Mucosa of gallbladder (tissue), 1 donor: ENCODE results near the gene FBXL19. TPM values are rescaled to one million over a fixed set of nuclear protein-coding genes. Genes with fewer than 3 reads are reported as not detected.

Experiments
- DNase-seq: peaks from one replicate; pipeline ENCODE4 v3.0.0-alpha.2; 2020; ENCODE audit warnings: low spot score
- total RNA-seq: library from RNA; stranded (reverse); gene quantifications from one replicate; pipeline ENCODE4 v1.2.1, GENCODE V29; 2021
- donor health status: DM: no; HTN: no; CAD: no.

The FBXL19 gene
- total RNA-seq, 1 donor from 2014 or later: 27.7 TPM

DNA sequence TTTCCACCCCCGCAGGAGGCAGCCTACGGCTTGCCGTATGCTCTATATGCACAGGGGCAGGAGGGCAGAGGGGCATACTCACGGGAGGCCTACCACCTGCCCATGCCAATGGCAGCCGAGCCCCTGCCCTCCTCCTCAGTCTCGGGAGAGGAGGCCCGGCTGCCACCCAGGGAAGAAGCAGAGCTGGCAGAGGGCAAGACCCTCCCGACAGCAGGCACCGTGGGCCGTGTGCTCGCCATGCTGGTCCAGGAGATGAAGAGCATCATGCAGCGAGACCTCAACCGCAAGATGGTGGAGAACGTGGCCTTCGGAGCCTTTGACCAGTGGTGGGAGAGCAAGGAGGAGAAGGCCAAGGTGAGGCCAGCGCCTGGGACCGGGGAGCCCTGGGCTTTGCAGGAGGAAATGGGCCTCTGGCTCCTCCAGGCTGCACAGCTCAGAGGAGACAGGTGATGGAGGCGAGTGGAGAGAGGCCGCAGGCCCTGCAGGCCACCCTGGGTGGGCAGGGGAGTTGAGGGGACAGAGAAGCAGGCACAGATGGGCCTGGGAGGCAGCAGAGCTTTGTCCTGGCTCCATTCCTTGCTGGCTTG is 42.8 kb downstream of the FBXL19 start:
- DNase-seq: no peak

- no peak for DNase-seq
Observed at GRCh38 chr16:30967795-30968194, 44.4 kb downstream of the FBXL19 start.

- DNase-seq: no peak
Observed at GRCh38 chr16:30969246-30969842, 46.0 kb downstream of the FBXL19 start.

- DNase-seq: no peak
Observed at GRCh38 chr16:30971298-30971697, 47.9 kb downstream of the FBXL19 start.

DNA sequence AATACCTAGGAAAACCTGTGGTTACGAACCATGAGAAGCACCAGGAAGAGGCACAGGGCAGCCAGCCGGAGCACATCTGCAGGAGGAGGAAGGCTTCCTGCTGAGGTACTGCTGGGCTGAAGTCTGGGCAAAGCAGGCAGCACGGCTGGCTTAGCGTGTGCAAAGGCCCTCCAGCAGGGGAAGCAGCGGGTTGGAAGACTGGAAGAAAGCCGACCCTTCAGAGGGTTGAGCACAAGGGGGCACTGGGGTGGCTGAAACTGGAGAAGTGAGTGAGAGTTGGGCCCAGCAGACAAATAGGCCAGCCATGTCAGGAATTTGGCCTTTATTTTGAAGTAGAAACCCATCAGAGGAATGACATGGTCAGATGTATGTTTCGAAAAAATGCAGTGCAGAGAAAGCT is 49.5 kb downstream of the FBXL19 start:
- no peak for DNase-seq

DNA sequence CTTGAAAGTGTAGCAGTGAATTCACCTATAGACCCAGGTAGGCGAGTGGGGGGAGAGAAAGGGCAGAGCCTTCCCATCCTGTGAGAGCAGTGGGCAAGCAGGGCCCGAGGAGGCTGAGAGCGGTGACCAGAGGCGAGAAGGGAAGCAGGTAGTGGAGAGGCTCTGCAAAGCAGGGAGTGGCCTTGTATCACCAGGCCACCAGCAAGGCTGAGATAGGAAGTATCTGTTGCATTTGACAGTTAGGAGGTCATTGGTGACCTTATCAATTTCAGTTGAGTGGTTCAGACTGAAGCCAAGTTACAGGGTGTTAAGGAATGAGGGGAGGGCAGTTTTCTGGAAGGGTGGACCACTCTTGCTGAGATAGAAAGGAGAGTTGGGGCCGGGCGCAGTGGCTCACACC is 51.0 kb downstream of the FBXL19 start:
- no peak for DNase-seq

GRCh38 chr16:30976486-30976885 is 53.1 kb downstream of the FBXL19 start:
- DNase-seq: no peak

GRCh38 chr16:30977502-30977901 is 54.1 kb downstream of the FBXL19 start:
- no peak for DNase-seq

- DNase-seq: no peak
Observed at GRCh38 chr16:30979170-30980022, 56.0 kb downstream of the FBXL19 start.

DNA sequence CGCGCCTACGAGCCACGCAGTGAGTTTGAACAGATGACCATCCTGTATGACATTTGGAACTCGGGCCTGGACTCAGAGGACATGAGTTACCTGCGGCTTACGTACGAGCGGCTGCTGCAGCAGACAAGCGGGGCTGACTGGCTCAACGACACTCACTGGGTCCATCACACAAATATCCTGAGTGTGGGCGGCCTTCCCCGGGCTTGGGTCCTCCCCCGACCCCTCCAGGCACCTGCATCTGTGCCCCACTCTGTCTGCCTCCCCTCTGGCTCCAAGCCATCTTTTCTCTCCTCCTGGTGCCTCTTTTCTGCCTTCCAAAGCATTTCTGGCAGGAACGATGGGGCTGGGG is 56.6 kb downstream of the FBXL19 start:
- DNase-seq: no peak

GRCh38 chr16:30980434-30980833 is 57.1 kb downstream of the FBXL19 start:
- DNase-seq: no peak

- DNase-seq: no peak
Observed at GRCh38 chr16:30980959-30981358, 57.6 kb downstream of the FBXL19 start.

GRCh38 chr16:30982548-30983288 is 59.3 kb downstream of the FBXL19 start:
- DNase-seq: no peak

DNA sequence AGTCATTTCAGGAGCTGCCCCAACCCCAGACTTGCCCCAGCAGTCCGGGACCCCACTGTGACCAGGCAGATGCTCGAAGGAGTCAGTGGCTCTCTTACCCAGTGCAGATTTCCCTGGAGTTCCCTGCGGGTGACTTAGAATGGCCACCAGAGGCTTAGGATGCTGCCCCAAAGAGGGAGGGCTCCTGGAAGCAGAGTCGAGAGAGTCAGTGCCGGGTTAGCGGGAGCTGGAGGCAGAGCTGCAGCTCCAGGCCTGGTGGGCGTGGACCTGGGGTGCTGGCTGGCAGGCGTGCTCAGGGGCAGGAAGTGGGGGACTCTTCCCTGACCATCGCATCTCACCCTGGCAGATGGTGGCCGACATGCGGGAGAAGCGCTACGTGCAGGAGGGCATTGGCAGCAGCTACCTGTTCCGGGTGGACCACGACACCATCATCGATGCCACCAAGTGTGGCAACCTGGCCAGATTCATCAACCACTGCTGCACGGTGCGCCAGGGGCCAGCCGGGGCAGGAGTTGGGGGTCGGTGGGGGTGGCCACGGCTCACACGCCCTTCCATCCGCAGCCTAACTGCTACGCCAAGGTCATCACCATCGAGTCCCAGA is 60.0 kb downstream of the FBXL19 start:
- no peak for DNase-seq

DNA sequence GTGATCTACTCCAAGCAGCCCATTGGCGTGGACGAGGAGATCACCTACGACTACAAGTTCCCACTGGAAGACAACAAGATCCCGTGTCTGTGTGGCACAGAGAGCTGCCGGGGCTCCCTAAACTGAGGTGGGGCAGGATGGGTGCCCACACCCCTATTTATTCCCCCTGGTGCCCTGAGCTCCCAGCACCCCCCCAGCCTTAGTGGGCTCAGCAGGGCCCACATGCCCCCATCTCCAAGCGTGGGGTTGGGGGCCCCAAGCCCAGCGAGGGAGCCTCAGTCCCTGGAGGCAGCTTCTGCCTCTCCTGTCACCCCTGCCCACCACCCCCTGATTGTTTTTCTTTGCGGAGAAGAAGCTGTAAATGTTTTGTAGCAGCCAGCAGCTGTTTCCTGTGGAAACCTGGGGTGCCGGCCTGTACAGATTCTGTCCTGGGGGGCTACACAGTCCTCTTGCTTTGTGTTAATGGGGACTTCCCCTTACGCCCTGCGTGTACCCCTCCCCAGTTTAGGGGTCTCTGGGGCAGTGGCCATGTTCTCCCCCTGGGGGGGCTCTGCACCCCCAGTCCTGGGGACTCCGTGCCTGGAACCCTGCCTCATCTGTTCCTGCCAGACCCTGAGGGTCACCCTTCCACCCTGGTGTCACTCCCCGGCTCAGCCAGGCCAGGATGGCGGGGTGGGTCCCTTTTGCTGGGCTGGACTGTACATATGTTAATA is 60.7 kb downstream of the FBXL19 start:
- DNase-seq: no peak

GRCh38 chr16:30984669-30985400 is 61.5 kb downstream of the FBXL19 start, which contains the start of gene HSD3B7:
Gene HSD3B7, plus strand, starts transcription at chr16:30985207. Its CDS starts 452 bp downstream, at chr16:30985659.
- DNase-seq: peak; percentile 88

DNA sequence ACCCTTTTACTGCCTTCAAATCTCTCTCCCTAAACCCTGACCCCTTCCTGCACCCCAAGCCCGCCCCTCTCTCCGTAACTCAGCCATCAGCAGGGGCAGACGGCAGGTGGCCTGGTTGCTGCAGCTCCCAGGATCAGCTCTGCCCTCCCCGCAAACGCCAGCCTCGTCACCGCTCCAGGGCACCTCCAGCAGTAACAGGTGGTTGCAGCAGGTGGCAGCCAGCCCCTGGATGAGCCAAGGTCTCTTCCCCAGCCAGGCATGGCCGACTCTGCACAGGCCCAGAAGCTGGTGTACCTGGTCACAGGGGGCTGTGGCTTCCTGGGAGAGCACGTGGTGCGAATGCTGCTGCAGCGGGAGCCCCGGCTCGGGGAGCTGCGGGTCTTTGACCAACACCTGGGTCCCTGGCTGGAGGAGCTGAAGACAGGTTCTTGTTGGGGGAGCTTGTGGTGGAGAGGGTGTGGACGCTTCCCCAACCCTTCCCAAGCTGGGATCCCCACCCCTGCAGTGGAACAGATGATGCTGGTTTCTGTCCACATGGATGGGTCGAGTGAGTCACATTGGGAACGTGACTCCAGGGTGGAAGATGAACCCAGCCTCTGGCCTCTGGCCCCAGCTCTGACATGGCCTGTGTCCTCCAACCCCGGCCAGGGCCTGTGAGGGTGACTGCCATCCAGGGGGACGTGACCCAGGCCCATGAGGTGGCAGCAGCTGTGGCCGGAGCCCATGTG is 62.2 kb downstream of the FBXL19 start:
- DNase-seq: peak; percentile 66

DNA sequence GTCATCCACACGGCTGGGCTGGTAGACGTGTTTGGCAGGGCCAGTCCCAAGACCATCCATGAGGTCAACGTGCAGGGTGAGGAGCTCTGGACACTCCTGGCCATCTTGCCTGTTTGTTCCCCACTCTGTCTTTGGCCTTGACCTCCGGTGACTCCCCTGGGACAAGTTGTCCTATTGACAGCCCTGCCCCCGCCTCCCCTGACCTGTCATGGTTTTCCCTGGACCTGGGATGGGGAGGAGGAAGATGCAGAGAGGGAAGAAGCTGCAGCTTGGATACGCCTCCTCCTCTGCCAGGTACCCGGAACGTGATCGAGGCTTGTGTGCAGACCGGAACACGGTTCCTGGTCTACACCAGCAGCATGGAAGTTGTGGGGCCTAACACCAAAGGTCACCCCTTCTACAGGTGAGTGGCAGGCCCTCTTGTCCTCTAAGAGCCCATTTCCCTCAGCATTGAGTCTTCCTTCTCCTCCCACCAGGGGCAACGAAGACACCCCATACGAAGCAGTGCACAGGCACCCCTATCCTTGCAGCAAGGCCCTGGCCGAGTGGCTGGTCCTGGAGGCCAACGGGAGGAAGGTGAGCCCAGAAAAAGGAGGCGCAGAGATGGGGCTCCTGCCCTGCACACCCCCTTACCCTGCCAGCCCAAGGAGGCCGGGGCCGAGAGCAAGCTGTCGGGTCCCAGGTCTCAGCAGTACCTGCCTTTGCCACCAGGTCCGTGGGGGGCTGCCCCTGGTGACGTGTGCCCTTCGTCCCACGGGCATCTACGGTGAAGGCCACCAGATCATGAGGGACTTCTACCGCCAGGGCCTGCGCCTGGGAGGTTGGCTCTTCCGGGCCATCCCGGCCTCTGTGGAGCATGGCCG is 63.0 kb downstream of the FBXL19 start:
- DNase-seq: no peak
